Activated CD4-positive, alpha-beta T cell treated with anti-CD3 and anti-CD28 coated beads, Interleukin-2, amount 50 U/mL, for 1 hour (primary cell): ENCODE measurements around the gene GPATCH11.

Experiments
- DNase-seq: peaks from one replicate; pipeline ENCODE4 v3.0.0-alpha.2; 2020

The GPATCH11 gene

DNA sequence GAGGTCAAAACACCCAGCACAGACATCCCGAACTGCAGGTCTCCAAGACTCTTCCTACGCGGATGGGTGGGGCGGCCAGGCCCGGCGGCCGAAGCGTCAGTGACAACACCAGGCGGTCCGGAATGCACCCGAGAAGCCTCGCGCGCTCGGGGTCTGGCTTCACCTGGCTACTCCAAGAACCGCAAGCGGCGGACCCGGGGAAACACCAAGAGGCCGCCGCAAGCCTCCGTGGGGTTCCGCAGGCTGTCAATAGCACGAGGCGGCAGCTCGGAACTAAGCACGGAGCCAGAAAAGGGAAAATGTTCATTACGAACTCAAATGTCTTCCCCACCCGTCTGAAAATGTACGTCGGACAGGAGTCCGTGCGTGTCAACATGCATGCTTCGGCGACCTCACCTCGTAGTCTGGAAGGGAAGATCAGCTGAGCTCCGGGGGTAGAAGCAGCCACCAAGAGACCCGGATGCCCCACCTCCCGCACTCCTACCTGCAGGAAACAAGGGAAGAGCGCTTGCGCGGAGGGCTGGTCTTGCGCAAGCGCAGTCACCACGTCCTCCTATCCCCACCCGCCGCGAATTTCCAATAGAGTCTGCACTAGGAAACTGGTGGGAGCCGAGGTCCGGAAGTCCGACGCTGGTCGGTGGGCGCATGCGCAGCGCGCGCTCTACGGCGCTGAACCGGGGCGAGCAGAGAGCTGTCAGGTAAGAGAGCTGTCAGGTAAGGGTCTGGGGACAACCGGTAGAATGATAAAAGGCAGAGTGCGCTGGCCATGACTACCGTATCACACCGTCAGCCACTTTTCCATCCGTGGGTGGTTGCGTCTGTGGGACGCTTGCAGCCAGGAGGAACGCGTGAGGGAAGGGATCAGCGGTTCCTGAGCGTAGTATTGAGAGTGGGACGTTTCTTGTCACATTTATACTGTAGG lies at the start of gene GPATCH11, which contains the start of gene HEATR5B:
Gene GPATCH11 (plus strand): TSS at position 646 of the 922 bp plus-strand sequence. CDS start 3,864 bp downstream, outside the sequence.
Gene HEATR5B (minus strand): TSS at position 500 of the 922 bp plus-strand sequence. CDS start 958 bp downstream, outside the sequence.
- peak; percentile 89 for DNase-seq

DNA sequence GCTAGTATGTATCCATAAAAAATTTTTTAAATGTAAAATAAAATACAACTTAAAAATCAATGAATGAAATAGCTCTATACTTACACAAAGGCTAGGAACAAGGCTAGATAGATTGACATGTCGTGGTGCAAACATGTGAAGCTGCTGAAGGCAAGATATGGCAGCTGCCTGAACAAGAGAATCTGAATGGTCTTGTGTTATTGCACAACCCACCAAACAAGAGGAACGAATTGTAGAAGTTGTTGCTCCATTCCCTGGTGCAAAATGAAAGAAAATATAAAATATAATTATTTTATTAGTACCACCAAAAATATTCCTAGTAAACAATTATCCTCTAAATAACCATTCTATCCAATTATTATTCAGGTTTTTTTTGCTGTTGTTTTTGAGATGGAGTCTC lies 46.5 kb upstream of the GPATCH11 start:
- no peak for DNase-seq

DNA sequence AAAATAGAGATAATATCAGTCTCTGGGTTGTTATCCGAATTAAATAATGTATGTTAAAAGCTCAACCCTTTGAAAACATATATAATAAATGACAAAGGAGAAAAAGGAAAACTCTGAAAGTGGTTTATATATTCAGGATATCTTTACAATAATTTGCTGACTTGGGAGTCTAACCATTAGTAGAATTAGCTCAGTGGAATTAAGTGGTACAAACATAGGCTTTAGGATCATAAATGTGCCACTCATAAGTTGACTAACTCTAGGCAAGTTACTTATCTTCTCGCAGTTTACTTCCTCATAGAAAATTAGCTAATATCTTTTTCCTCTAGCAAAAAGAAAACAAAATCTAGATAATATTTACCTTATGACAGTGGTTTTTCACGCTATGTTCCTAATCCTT lies 44.7 kb upstream of the GPATCH11 start:
- DNase-seq = no peak

DNA sequence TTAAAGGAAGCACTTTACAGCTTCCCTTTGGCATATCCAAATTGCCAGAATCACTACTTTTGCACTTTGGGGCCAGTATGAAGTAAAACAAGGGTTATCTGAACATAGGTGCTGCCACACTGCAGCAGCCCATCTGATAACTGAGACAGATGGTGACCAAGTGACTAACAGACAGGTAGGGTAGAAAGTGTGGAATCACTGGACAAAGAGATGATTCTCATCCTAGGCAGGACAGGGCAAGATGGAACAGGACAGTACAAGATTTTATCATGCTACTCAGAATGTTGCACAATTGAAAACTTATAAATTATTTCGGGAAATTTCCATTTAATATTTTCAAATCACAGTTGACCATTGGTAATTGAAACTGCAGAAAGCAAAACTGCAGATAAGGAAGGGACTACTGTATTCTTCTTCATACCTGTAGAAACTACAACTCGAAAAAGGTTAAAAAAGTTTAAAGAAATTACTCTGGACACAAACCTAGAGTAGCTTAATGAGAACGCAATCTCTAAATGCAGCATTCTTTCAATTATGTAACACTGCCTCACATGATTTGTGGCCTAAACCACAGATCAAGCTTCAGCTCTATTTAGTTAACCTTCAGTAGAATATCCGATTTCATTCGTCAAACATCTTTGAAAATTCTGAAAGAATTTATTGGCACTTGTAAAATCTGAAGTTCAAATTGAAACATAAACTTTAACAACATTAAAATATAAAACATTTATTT lies 31.6 kb upstream of the GPATCH11 start:
- no peak for DNase-seq

DNA sequence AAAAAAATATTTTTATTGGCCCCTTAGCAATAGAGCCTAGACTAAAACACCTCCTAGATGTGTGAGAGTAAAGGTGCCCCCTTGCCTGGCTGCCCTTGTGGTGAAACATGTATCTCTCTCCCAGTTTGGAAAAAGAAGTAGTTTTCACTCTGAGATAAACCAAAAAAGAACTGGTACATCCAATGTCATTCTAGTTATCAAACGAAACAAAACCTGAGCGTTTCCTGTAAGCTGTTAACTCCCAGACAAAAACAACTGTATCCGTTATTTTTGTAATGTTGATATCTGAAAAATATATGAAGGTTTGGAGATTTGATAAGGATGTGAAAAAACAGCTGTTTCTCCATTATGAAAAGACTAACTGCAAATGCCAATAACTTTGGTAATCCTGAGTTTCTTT lies 24.5 kb upstream of the GPATCH11 start:
- no peak for DNase-seq

DNA sequence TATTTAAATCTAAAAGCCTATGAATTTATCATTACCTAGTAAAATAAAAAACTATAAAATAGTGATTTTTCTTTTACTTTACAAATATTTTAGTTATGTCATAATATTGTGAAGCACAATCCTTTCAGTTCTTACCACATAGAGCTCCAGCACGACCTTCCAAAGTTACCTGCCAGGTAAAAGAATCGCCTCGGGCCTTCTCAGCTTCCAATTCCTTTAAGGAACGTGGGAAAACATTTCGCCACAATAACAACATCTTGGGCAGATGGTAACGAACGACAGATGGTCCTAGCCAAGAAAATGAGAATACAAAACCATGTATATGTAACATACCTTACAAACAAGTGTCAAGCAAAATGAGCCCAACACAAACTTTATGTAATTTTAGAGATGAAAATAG lies 23.9 kb upstream of the GPATCH11 start:
- no peak for DNase-seq

DNA sequence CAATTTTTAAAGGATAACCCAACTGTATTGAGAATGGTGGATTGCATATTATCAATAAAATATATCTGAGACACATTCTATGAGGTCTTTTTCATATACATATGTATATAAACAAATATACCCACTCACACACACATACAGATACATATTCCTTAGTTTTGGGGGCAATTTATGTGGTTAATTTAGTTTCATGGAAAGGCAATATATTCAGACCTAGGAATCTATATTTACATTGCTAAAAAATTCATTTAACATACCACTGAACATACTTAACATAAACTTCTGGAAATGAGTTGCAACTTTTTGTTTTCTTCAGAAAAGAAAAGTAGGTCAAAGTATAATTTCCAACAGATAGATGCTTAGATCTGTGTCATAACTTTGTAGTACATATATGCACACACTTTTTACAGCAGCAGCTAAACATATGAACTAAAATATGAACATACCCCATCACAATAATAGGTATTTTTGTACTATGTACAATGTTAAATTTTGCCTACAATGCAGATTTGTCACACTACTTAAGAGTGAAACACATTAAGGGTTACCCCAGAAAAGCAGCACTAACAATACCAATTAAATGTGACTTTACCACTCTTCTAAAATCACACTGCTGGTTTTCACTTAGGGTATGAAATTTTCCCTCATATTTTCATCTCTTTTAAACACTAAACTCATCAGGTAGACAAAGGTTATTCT lies 23.2 kb upstream of the GPATCH11 start:
- no peak for DNase-seq

DNA sequence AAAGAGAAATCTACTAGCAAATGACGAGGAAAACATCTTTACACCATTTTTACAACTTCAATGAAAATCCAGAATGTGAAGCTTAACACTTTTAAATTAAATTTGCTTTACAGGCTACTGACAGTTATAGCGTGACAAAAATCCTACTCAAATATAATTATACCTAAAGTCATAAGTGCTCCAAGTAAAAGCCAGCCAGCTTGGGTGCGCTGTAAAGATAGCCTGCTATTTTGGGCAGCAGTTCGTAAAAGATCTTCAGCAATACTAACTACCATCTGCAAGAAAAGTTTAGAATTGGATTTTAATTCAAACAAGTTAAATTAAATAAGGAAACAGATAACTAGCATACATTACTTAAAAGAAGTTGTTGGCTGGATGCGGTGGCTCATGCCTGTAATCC lies 22.5 kb upstream of the GPATCH11 start:
- no peak for DNase-seq

DNA sequence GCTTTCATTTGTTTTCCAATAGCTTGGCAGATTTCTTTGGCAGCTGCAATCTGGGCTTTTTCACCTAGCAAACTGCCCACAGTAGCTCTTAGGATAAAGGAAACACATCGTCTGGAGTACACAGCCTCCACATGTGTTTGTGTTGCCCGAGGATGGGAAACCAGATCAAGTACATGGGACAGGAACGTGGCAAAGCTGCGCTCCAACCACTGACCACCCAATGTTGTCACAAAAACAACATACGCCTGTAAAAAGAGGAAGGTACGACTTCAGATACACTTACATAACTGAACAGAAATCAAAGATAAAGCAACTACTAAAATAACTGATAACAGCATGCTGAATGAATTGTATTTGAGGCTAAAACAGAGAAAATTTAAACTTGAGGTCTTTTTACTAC lies 15.6 kb upstream of the GPATCH11 start:
- no peak for DNase-seq

DNA sequence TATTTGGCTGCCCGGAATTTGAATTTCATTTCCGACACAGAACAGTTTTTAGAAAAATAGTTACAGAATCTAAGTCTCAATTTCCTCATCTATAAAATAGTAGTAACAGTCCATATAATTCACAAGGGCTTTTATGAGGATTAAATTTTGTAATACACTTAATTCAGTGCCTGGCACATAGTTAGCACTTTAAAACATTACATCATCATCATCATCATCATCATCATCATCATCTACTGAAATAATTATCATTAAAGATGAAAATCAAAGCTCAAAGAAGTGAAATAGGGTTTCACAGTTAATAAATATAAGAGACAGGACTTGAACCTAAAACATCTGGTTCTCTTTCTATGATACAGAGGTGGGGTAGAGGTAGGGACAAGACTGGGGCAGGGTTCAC lies 13.4 kb upstream of the GPATCH11 start:
- DNase-seq = no peak

DNA sequence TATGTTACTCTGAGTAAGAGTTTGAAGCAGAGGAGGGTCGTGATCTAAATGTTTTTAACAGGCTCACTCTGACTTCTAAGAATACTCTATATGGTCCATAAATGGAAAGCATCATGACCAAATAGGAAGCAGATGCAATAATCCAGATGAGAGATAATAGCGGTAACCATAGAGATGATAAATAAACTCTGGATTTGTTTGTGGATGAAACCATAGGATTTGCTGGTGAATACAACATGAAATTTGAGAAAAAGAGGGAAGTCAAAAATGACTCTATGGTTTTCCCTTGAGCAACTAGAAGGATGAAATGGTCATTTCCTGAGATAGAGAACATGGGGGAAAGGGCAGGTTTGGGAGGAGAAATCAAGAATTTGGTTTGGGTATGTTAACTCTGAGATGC lies 4.1 kb upstream of the GPATCH11 start:
- DNase-seq = no peak

DNA sequence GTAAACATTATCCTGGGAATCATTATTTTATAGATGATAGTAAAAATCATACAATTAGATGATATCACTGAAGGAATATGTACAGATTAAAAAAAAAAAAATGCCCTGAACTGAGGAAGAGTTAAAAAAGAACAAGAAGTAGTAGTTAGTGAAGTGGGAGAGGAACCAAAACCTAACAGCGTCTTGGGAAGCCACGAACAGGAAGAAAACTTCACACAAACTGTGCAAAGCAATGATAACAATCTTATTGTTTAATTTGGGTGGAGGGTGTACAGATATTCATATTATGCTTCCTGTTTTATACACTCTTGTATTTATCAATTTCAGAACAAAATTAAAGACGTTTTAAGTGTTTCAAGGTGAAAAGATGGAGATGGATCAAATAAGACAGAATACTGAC lies 3.6 kb upstream of the GPATCH11 start:
- no peak for DNase-seq

DNA sequence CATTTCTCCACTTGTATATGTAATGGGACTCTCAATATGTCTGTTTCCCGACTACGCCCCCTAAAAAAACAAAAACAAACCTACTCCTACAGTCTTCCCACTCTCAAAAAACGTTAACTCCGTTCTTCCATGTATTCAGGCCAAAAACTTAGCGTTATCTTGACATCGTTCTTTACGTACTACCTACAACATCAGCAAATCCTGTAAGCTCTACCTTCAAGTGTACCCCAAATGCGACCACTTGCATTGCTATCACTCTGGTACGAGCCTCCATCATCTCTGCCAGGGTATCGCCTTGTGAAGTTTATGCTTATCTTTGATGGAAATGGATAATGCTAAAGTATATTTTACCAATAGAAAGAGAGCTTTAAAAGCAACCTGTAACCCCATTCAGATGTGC lies 479 bp downstream of the GPATCH11 start:
- no peak for DNase-seq

DNA sequence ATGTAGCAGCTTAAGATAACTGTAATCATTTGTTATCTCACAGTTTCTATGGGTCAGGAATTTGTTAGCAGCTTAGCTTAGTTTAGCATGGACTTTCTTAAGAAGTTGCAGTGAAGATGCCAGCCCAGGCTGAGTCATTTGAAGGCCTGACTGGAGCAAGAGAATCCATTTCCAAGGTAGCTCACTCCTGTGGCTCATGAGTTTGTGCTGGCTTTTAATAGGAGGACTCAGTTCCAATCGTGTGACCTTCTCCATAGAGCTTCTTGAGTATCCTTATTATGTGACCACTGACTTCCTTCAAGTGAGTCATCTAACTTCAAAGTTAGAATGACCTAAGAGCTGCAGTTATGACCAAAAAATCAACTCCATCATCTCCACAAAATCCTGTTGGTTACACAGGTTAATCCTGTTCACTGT lies 1.4 kb downstream of the GPATCH11 start:
- no peak for DNase-seq

DNA sequence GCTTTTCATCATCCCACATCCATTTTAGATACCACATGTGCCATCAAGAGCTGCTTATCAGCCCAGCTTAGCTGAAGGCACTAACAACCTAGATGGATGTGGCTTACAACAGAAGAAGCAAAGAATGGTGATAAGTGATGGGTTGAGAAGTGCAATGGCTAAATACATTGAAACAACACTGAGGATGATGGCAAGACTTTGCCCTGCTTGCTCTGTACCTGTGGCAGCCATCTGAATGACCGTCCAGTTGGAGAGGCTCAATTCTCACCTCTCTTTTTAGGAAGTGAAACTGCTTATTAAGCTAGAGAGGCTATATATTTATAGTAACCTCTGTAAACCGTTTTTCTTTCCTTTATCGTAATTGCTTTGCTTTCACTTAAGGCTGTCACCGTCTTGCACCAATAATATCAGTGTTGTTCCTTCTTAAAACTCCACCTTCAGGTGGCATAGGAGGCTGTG lies 5.7 kb downstream of the GPATCH11 start:
- no peak for DNase-seq

DNA sequence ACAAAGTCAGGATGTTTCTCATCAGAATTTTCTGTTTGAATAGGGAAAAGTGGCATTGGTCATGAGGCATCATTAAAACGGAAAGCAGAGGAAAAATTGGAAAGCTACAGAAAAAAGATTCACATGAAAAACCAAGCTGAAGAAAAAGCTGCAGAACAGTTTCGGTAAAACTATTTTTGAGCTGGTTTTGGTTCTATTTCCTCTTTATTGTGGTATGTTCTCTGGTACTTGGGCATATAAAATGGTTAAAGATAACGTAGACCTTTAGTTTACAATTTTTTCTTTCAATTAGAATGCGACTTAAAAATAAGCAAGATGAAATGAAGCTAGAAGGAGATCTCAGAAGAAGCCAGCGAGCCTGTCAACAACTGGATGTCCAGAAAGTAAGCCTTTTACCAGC lies 7.6 kb downstream of the GPATCH11 start:
- DNase-seq = no peak

DNA sequence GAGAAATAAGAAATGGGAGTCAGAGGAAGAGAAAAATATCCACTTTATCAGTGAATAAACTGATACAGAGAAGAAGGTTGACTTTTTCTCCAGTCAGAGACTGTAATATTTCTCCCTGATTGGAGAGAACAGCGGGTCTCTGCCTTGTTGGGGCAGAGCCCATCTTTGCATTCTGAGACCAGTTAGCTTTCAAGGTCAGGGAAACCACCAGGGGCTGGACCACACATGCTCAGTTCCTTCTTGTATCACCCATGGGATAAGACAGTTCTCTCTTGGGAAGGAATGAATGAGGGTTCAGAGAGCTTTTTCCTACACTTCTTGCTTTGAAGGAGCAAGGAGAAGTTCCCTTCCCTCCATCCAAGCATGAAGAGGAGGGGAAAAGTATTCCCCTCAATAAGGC lies 12.2 kb downstream of the GPATCH11 start:
- DNase-seq = no peak

DNA sequence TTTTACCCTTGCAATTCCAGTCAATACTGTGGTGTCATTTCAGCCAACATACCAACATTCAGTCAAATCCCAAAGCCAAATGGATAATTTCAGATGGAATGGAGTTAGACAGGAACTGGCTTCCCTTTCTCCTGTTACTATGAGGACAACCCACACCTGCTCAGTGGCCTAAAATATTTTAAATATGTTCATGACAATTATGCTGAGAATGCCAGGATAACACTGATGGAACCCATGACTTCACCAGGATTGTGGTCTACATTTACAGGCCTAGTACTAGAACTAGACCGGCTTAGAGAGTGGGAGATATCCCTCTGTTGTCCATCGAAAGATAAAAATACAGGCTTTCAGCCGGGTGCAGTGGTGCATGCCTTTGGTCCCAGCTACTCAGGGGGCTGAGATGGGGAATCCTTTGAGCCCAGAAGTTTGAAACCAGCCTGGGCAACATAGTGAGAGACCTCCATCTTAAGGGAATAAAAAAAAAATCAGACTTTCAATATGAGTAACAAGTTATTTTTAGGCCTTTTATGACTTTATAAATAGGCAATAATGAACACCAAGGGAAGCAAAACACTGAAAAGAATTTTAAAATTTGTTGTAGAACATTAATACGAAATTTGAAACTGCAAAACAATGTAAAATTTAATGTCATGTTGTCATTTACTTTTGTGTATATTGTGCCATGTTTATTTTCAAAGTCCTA lies 14.2 kb downstream of the GPATCH11 start:
- no peak for DNase-seq

DNA sequence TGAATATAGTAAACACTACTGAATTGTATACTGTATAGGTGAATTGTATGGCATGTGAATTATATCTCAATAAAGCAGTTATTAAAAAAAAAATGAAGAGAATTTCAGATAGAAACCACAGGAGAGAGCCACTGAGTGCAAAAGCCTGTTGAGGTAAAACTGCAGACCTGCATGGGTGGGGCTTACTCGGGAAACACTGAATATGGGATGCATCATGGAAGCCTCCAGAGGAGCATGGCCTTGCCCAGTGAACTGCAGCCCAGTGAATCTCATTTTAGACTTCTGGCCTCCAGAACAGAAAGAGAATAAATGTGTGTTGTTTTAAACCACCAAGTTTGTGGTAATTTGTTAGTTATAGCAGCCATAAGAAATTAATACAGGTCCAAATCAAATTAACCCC lies 15.7 kb downstream of the GPATCH11 start:
- DNase-seq = no peak

DNA sequence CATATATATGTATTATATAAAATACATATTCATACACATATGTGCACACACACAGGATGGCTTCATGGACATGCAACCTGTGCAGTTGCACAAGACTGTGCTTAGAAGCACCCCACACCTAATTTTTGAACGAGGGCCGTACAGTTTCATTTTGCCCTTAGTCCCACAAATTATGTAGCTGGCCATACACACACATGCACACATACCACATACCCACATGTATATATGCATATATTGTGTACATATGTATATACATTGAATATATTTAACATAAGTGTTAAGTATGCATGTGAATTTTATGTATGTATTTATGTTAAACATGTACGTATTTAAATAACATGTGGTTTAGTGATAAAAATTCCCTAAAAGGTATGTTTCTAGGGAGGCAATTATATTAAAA lies 18.3 kb downstream of the GPATCH11 start:
- DNase-seq = no peak

DNA sequence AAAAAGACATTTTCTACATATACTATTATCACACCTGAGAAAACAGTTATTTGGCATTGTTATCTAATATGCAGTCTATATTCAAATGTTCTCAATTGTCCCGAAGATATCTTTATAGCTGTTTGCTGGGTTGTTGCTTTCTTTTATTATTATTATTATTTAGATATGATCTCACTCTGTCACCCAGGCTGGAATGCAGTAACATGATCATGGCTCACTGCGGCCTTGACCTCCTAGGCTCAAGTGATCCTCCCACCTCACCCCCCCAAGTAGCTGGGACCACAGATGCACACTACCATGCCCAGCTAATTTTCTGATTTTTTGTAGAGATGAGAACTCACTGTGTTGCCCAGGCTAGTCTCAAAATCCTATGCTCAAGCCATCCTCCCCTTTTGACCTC lies 19.9 kb downstream of the GPATCH11 start:
- DNase-seq = no peak

DNA sequence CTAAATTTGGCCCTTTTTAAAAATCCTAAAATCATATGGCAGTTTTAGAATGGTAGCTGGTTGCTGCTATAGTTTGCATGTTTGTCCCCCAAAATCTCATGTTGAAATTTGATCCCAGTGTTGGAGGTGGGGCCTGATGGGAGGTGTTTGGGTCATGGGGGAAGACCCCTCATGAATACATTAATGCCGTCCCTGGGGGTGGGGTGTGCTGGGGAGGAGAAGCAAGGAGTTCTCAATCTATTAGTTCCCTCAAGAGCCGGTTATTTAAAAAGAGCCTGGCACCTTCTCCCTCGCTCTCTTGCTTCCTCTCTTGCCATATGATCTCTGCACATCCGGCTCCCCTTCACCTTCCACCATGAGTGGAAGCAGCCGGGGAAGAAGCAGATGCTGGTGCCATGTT lies 20.8 kb downstream of the GPATCH11 start:
- DNase-seq = no peak

DNA sequence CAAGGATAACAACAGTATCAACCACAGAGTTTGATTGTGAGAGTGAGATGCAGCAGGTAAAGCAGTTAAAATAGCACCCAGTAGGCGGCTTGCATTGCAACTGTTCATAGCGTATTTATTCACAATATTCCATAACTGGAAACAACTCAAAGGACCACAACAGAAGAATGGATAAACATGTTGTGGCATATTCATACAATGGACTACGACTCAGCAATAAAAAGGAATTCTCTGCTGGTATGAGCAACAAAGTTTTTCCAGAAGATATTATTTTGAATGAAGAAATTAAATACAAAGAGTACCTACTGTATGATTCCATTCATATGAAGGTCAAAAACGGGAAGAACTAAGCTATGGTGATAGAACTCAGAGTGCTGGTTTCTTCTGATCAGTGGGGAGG lies 25.2 kb downstream of the GPATCH11 start:
- no peak for DNase-seq
